Brain microvascular endothelial cell (primary cell): ENCODE data around the gene TMED7.

Experiments used
- DNase-seq: peaks from one replicate; pipeline ENCODE4 v3.0.0-alpha.2; 2020
- H3K27ac ChIP-seq: fragments of 250-450 bp; sonication (Bioruptor Pico); 2 replicates; pipeline ENCODE4 v1.5.1; 2020; ENCODE audit warnings: mild to moderate bottlenecking, moderate library complexity
- H3K27me3 ChIP-seq: fragments of 250-450 bp; sonication (Bioruptor Pico); replicated peaks from 2 replicates; pipeline ENCODE4 v1.5.1; 2020; ENCODE audit warnings: mild to moderate bottlenecking
- H3K36me3 ChIP-seq: fragments of 250-450 bp; sonication (Bioruptor Pico); replicated peaks from 2 replicates; pipeline ENCODE4 v1.5.1; 2020; ENCODE audit warnings: mild to moderate bottlenecking
- H3K4me3 ChIP-seq: 2 replicates; pipeline ENCODE4 v1.5.1; 2011; ENCODE audit warnings: low read depth, mild to moderate bottlenecking, control low read depth, low read length, moderate library complexity
- in situ Hi-C: cut with HindIII; loops from 2 replicates; pipeline ENCODE4 v1.10.0; 2017; ENCODE audit warnings: low sequenced_read_pairs, low pct_ligation_motif_present
- TF ChIP-seq, protein P1 (sequence below): IDR thresholded peaks from 2 replicates; pipeline ENCODE4 v1.5.1; 2011; ENCODE audit warnings: low read depth, mild to moderate bottlenecking, moderate library complexity, low read length, control low read depth, inconsistent platforms; ENCODE audit errors: missing control alignments

Gene TMED7

DNA sequence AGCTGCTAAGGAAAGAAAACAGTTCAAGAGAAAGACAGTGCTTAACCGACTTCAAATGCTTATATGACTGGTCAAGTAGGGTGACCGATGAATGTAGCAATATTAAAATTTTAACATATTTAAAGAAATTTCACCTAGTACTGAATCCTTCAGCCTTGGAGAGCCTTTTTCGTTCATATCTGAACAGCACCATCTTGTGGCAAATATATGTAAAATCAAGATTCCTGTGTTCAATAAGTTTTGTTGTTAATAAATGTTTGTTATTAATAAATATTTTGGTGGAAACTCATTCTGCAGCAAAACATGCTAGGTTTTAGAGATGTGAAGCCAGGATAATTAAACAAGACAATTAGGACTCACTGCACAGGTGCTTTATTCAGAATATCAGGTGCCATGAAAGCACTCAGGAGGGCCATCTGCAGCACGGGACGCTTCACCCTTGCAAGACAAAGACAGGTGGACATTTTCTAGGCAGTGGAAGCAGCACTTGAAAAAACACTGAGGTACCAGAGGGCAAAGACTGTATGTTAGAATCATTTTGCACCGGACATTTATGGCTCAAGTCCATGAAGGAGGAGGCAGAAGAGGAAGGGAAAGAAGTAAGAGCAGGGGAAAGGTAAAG is 39.2 kb downstream of the TMED7 start:
- Histone ChIP-seq H3K27me3 (no peaks in the 10 kb centered on the region), H3K27ac (no peak overlapping the region), H3K4me3 (no peak overlapping the region), H3K36me3 (no peaks in the 10 kb centered on the region)
- DNase-seq = no peak
- TF ChIP-seq, protein P1, sequence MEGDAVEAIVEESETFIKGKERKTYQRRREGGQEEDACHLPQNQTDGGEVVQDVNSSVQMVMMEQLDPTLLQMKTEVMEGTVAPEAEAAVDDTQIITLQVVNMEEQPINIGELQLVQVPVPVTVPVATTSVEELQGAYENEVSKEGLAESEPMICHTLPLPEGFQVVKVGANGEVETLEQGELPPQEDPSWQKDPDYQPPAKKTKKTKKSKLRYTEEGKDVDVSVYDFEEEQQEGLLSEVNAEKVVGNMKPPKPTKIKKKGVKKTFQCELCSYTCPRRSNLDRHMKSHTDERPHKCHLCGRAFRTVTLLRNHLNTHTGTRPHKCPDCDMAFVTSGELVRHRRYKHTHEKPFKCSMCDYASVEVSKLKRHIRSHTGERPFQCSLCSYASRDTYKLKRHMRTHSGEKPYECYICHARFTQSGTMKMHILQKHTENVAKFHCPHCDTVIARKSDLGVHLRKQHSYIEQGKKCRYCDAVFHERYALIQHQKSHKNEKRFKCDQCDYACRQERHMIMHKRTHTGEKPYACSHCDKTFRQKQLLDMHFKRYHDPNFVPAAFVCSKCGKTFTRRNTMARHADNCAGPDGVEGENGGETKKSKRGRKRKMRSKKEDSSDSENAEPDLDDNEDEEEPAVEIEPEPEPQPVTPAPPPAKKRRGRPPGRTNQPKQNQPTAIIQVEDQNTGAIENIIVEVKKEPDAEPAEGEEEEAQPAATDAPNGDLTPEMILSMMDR = no peak
- in situ Hi-C loops = no loop called here

DNA sequence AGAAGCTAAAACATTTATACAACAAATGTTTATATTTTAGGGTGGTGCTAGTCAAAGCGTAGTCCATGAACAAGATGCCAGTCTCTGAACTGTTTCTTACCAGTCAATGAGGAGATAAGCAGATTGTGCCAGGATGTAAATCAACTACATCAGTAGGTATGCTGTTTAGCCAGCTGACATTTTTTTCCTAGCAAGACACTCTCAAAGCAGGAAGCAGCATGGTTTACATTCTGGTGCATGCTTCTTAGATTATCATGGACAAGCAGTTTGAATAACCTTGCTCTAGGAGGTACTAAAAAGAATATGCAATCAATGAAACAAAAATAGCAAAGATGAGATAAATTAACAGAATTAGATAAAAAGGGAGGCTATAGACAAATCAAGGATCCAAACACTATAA is 40.6 kb downstream of the TMED7 start:
- in situ Hi-C loops = no loop called here
- Histone ChIP-seq H3K36me3 (peaks cover 3% of the 10 kb centered on the region), H3K27me3 (no peaks in the 10 kb centered on the region), H3K27ac (no peak overlapping the region), H3K4me3 (no peak overlapping the region)
- no peak for DNase-seq
- TF ChIP-seq, protein P1 = no peak

DNA sequence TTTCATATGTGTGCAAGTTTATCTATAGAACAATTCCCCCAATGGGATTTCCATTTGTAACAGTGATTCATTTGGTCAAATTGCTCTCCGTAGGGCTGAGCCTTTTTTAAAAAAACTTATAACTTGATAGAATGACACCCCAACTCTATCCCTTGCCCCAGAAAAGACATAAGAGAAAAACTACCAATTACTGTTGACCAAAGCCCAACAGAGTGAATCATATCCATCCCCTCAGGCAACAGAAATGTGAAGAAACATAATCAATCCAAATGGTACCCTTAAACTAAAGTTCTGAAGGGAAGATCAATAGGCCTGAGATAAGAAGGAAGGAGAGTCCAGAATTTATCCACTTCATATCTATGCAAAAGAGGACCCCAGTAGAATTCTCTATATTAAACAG is 41.3 kb downstream of the TMED7 start:
- in situ Hi-C loops = no loop called here
- Histone ChIP-seq H3K4me3 (no peak overlapping the region), H3K27me3 (no peaks in the 10 kb centered on the region), H3K36me3 (peaks cover 3% of the 10 kb centered on the region), H3K27ac (peak overlapping the region; percentile 82)
- no peak for DNase-seq
- TF ChIP-seq, protein P1 = no peak

DNA sequence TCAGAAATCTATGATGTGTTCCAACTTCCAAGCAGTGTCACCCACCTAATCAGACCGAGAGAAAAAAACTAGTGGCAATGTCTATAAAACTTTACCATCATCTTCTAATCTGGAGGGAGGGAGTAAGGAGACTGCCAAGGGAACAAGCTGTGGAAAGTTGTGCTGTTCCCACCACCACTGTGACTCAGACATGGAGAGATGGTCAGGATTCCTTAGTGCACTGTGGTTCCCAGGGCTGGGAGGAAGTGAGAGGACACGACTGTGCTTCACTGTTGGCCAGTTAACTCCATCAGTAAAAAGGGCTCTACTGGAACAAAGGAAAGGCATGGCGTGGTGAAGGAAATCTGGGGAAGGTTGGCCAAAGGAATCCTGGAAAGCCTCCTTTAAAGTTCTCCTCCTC is 42.4 kb downstream of the TMED7 start:
- DNase-seq = peak; percentile 92
- TF ChIP-seq, protein P1 = no peak
- no peak overlapping the region for H3K4me3 ChIP-seq
- H3K36me3 ChIP-seq = peaks cover 3% of the 10 kb centered on the region
- H3K27ac ChIP-seq = peak overlapping the region; percentile 82
- in situ Hi-C loops = no loop called here
- H3K27me3 ChIP-seq = no peaks in the 10 kb centered on the region

DNA sequence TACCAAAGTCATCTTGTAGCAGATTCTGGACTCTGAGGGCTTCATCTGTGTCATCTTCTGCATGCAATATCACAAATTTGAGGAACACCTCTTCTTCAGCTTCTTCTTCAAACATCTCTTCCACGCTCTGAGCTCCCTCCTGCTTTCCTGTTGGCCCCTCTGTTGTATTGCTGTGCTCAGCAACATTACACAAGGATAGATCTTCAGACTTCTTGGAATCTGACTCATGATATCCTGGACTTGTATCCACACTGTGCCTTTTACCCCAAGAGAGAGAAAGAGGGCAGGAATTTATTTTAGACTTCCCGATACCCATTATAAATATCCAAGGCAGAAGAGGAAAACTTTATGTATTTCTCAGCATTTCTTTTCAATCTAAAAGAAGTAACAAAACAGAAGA is 44.9 kb downstream of the TMED7 start:
- Histone ChIP-seq H3K27me3 (no peaks in the 10 kb centered on the region), H3K27ac (no peak overlapping the region), H3K36me3 (peaks cover 3% of the 10 kb centered on the region), H3K4me3 (no peak overlapping the region)
- TF ChIP-seq, protein P1 = no peak
- in situ Hi-C loops = no loop called here
- no peak for DNase-seq

DNA sequence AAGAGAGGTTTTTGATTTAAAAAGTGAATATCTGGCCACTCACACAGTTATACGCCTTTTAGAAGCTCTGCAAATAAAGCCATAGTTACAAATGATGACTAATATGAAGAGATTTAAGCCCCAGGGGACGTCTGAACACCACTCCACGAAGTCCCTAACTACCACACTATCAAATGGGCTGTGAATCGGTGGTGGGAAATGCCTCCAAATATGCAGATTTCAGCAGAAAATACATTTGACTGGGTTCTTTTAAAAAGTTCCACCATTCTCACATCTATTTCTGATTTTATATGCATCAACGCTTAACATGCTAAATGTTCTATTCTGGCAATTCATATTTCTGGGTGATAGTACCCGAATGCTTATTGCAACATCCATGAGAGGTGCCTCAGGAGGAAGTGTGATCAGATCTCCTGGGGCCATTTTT is 46.1 kb downstream of the TMED7 start:
- in situ Hi-C loops = no loop called here

More for the DNA sequence above, 46.1 kb downstream of the TMED7 start:
- peaks cover 3% of the 10 kb centered on the region for H3K36me3 ChIP-seq
- H3K27me3 ChIP-seq = no peaks in the 10 kb centered on the region
- H3K27ac ChIP-seq = peak overlapping the region; percentile 30
- DNase-seq = peak; percentile 64
- H3K4me3 ChIP-seq = no peak overlapping the region
- TF ChIP-seq, protein P1 = no peak
